MM.1S (cell line): ENCODE results near the gene C2orf69.
A peak's percentile ranks its signal among the peaks of the same experiment; 100 is the strongest.
"Not testable (repeated sequence)": the region's sequence is repeated elsewhere in the genome, so short reads cannot be mapped to it uniquely, and the experiment has no call there.

Experiments
- DNase-seq: peaks from one replicate; pipeline ENCODE4 v3.0.0-alpha.2; 2015
- H2AFZ ChIP-seq: fragments of 300-600 bp; sonication (generic); 2 replicates; pipeline ENCODE4 v1.6.0; 2016; ENCODE audit warnings: antibody characterized with exemption, low read length
- H3F3A ChIP-seq: fragments of 300-600 bp; sonication (generic); 2 replicates; pipeline ENCODE4 v1.6.1; 2016; ENCODE audit warnings: mild to moderate bottlenecking, antibody characterized with exemption, low read length, moderate library complexity, mixed read lengths; ENCODE audit not compliant: insufficient read depth
- H3K27ac ChIP-seq: fragments of 300-600 bp; sonication (generic); 2 replicates; pipeline ENCODE4 v1.5.1; 2016; ENCODE audit warnings: mild to moderate bottlenecking, low read length
- H3K27me3 ChIP-seq: fragments of 300-600 bp; sonication (generic); replicated peaks from 2 replicates; pipeline ENCODE4 v1.6.0; 2016; ENCODE audit warnings: low read length; ENCODE audit not compliant: insufficient read depth
- H3K36me3 ChIP-seq: fragments of 300-600 bp; sonication (generic); replicated peaks from 2 replicates; pipeline ENCODE4 v1.6.1; 2016; ENCODE audit warnings: mild to moderate bottlenecking, low read length, mixed read lengths; ENCODE audit not compliant: insufficient read depth
- H3K4me1 ChIP-seq: fragments of 300-600 bp; sonication (generic); 2 replicates; pipeline ENCODE4 v1.6.1; 2016; ENCODE audit warnings: low read length, mixed read lengths
- H3K4me2 ChIP-seq: fragments of 300-600 bp; sonication (generic); 2 replicates; pipeline ENCODE4 v1.6.0; 2016; ENCODE audit warnings: low read depth, low read length
- H3K4me3 ChIP-seq: fragments of 300-600 bp; sonication (generic); 2 replicates; pipeline ENCODE4 v1.5.1; 2016; ENCODE audit warnings: low read length, mixed read lengths
- H3K79me2 ChIP-seq: fragments of 300-600 bp; sonication (generic); 2 replicates; pipeline ENCODE4 v1.6.1; 2016; ENCODE audit warnings: mixed run types, low read length, mixed read lengths
- H3K9ac ChIP-seq: fragments of 300-600 bp; sonication (generic); 2 replicates; pipeline ENCODE4 v1.6.1; 2016; ENCODE audit warnings: low read length, mixed read lengths
- H3K9me2 ChIP-seq: fragments of 300-600 bp; sonication (generic); replicated peaks from 2 replicates; pipeline ENCODE4 v1.6.1; 2016; ENCODE audit warnings: mild to moderate bottlenecking, low read length, mixed read lengths; ENCODE audit not compliant: insufficient read depth
- H3K9me3 ChIP-seq: fragments of 300-600 bp; sonication (generic); replicated peaks from 2 replicates; pipeline ENCODE4 v1.6.1; 2016; ENCODE audit warnings: mild to moderate bottlenecking, low read length, mixed read lengths; ENCODE audit not compliant: insufficient read depth
- H4K20me1 ChIP-seq: fragments of 300-600 bp; sonication (generic); 2 replicates; pipeline ENCODE4 v1.6.1; 2016; ENCODE audit warnings: mild to moderate bottlenecking, low read length, moderate library complexity, mixed read lengths; ENCODE audit not compliant: insufficient read depth
- EZH2 ChIP-seq: fragments of 300-600 bp; sonication (generic); optimal IDR thresholded peaks from 2 replicates; pipeline ENCODE3; 2017; ENCODE audit warnings: low read depth, mild to moderate bottlenecking, antibody characterized with exemption, low read length, mixed read lengths
- EZH2phosphoT487 ChIP-seq: fragments of 300-600 bp; sonication (generic); IDR thresholded peaks from 2 replicates; pipeline ENCODE4 v1.6.1; 2018; ENCODE audit warnings: antibody characterized with exemption, low read length
- TF ChIP-seq, protein P1 (sequence below): fragments of 300-600 bp; sonication (generic); IDR thresholded peaks from 2 replicates; pipeline ENCODE4 v1.5.1; 2016; ENCODE audit warnings: antibody characterized with exemption, low read length, mixed read lengths

Gene C2orf69

DNA sequence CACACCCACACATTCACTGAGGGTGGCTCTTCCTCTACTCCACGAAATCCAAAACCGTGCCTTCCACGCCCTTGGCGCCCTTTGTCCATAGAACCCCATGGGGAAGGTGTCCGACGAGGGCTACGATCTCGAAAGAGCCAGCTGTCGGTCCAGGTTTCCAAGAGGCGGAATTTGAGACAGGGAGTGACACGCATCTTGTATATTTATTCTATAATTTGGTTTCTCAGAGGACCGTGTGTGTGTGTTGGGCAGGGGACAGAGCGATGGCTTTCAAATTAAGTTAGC is 726 bp downstream of the C2orf69 start:
- H3K4me1 ChIP-seq = peaks cover 8% of the 10 kb centered on the region
- peak overlapping the region; percentile 60 for H3K4me2 ChIP-seq
- H3K36me3 ChIP-seq = 0 out of 2 replicates have a peak, but pooled peaks cover 3% of the 10 kb centered on the region
- H3K79me2 ChIP-seq = peaks cover 48% of the 10 kb centered on the region
- H3K9ac ChIP-seq = peak overlapping the region; percentile 89
- H3K27me3 ChIP-seq = no peaks in the 10 kb centered on the region
- H4K20me1 ChIP-seq = no peaks in the 10 kb centered on the region
- no peaks in the 10 kb centered on the region for H3K9me2 ChIP-seq
- H3K9me3 ChIP-seq = no peaks in the 10 kb centered on the region
- peak overlapping the region; percentile 88 for H3K27ac ChIP-seq
- peak overlapping the region; percentile 61 for H2AFZ ChIP-seq
- H3F3A ChIP-seq = peaks cover 12% of the 10 kb centered on the region; the same call in 1 of the 2 replicates
- TF ChIP-seq EZH2 = no peak
- TF ChIP-seq, protein P1, sequence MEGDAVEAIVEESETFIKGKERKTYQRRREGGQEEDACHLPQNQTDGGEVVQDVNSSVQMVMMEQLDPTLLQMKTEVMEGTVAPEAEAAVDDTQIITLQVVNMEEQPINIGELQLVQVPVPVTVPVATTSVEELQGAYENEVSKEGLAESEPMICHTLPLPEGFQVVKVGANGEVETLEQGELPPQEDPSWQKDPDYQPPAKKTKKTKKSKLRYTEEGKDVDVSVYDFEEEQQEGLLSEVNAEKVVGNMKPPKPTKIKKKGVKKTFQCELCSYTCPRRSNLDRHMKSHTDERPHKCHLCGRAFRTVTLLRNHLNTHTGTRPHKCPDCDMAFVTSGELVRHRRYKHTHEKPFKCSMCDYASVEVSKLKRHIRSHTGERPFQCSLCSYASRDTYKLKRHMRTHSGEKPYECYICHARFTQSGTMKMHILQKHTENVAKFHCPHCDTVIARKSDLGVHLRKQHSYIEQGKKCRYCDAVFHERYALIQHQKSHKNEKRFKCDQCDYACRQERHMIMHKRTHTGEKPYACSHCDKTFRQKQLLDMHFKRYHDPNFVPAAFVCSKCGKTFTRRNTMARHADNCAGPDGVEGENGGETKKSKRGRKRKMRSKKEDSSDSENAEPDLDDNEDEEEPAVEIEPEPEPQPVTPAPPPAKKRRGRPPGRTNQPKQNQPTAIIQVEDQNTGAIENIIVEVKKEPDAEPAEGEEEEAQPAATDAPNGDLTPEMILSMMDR = no peak
- TF ChIP-seq EZH2phosphoT487 = no peak
- peak overlapping the region; percentile 81 for H3K4me3 ChIP-seq
- DNase-seq = peak; percentile 38

DNA sequence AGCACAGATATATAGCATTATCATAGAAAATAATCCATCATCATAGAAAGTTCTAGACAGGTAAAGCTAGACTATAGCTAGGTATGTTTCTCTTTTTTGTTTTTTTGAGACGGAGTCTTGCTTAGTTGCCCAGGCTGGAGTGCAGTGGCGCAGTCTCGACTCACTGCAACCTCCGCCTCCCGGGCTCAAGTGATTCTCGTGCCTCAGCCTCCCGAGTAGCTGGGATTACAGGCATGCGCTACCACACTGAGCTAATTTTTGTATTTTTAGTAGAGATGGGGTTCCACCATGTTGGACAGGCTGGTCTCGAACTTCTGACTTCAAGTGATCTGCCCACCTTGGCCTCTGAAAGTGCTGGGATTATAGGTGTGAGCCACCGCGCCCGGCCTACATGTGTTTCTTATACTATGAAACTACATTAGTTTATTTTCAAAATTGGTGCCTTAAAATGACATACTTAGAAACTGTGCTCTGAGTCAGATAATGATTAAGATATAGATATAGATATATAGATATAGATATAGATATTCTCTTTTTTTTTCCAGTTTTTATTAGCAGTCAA is 1.5 kb downstream of the C2orf69 start:
- peaks cover 12% of the 10 kb centered on the region; the same call in 1 of the 2 replicates for H3F3A ChIP-seq
- not testable (repeated sequence) for H4K20me1 ChIP-seq, H3K4me1 ChIP-seq, H3K27me3 ChIP-seq, H3K9me3 ChIP-seq, DNase-seq, H3K9me2 ChIP-seq, H3K27ac ChIP-seq, H2AFZ ChIP-seq, H3K36me3 ChIP-seq
- H3K4me3 ChIP-seq = peak overlapping the region; percentile 81
- peak overlapping the region; percentile 60 for H3K4me2 ChIP-seq
- peaks cover 56% of the 10 kb centered on the region for H3K79me2 ChIP-seq
- peak overlapping the region; percentile 89; the same call in 1 of the 2 replicates for H3K9ac ChIP-seq

DNA sequence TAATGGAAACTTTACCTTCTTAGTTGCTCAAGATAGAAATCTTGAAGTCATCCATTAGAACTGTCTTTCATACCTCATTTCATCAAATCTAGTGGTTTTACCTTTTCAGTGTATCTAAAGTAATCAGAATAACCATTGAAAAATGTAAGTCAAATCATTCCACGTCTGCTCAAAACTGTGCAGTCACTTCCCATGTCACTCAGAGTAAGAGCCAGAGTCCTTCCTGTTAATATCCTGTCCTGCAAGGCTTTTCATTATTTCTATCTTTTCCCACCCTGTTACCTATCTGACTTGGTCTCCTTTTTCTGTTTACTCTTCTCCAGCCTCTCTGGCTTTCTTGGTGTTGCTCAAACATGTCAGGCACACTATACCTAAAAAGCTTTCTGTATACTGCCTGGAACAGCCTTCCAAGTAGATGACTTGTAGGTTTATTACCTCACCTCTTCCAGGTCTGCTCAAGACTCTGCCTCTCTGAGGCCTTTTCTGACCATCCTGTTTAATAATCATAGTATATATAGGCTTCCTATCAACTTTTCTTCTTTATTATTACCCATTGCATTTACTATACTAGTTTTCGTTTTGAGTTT is 3.4 kb downstream of the C2orf69 start:
- TF ChIP-seq EZH2 (no peak), EZH2phosphoT487 (no peak)
- TF ChIP-seq, protein P1 = no peak
- H3K79me2 ChIP-seq = peaks cover 72% of the 10 kb centered on the region
- H3K9me3 ChIP-seq = no peaks in the 10 kb centered on the region
- H3K4me1 ChIP-seq = peaks cover 8% of the 10 kb centered on the region
- no peak overlapping the region for H3K9ac ChIP-seq
- H2AFZ ChIP-seq = no peak overlapping the region
- no peak for DNase-seq
- H3F3A ChIP-seq = peaks cover 12% of the 10 kb centered on the region; the same call in 1 of the 2 replicates
- no peak overlapping the region for H3K4me2 ChIP-seq
- no peak overlapping the region for H3K4me3 ChIP-seq
- no peaks in the 10 kb centered on the region for H3K27me3 ChIP-seq
- no peaks in the 10 kb centered on the region for H4K20me1 ChIP-seq
- H3K36me3 ChIP-seq = 0 out of 2 replicates have a peak, but pooled peaks cover 3% of the 10 kb centered on the region
- H3K9me2 ChIP-seq = no peaks in the 10 kb centered on the region
- H3K27ac ChIP-seq = no peak overlapping the region

DNA sequence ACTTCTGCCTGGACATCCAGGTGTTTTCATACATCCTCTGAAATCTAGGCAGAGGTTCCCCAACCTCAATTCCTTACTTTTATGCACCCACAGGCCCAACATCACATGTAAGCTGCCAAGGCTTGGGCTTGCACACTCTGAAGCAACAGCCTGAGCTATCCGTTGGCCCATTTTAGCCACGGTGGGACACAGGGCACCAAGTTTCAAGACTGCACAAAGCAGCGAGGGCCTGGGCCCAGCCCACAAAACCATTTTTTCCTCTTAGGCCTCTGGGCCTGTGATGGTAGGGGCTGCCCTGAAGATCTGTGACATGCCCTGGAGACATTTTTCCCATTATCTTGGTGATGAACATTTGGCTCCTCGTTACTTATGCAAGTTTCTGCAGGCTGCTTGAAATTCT is 5.9 kb downstream of the C2orf69 start:
- Histone ChIP-seq H3K9me3 (no peaks in the 10 kb centered on the region), H3K9ac (no peak overlapping the region), H3K79me2 (peaks cover 86% of the 10 kb centered on the region), H2AFZ (no peak overlapping the region), H3K4me3 (no peak overlapping the region), H3K4me1 (peaks cover 3% of the 10 kb centered on the region; the same call in 1 of the 2 replicates), H3K27ac (no peak overlapping the region), H3K27me3 (no peaks in the 10 kb centered on the region), H3K9me2 (no peaks in the 10 kb centered on the region), H3F3A (0 out of 2 replicates have a peak, but pooled peaks cover 3% of the 10 kb centered on the region), H3K4me2 (no peak overlapping the region), H4K20me1 (no peaks in the 10 kb centered on the region), H3K36me3 (0 out of 2 replicates have a peak, but pooled peaks cover 3% of the 10 kb centered on the region)
- no peak for DNase-seq
- TF ChIP-seq EZH2 = no peak
- no peak for TF ChIP-seq EZH2phosphoT487
- TF ChIP-seq, protein P1 = no peak
